B cell (primary cell): ENCODE results near the gene MROH7.

Experiments used
- EZH2 ChIP-seq: IDR thresholded peaks from 2 replicates; pipeline ENCODE4 v1.6.1; 2012; ENCODE audit warnings: borderline replicate concordance, low read depth, mild to moderate bottlenecking, moderate library complexity, low read length; ENCODE audit not compliant: insufficient read depth, poor library complexity, severe bottlenecking
- TF ChIP-seq, protein P1 (sequence below): fragments of 200-600 bp; IDR thresholded peaks from one replicate; pipeline ENCODE4 v1.8.0; 2022; ENCODE audit warnings: antibody characterized with exemption, mild to moderate bottlenecking

DNA sequence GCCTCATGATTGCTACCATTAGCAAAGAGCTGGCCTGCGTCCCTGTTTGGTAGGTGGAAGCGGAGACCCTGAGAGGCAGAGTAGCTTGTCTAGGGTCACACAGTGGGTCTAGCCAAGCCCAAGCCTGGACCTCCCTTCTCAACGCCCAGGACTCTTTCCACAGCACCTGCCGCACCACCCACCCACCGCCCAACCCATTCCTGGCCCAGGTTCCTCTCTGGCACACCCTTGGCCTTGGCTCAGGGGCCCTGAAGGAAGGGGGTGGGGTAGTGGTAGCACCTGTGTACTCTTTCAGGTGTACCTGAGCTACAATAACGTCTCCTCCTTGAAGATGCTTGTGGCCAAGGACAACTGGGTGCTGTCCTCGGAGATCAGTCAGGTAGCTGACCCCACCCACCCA lies 37.5 kb upstream of the MROH7 start:
- TF ChIP-seq, protein P1, sequence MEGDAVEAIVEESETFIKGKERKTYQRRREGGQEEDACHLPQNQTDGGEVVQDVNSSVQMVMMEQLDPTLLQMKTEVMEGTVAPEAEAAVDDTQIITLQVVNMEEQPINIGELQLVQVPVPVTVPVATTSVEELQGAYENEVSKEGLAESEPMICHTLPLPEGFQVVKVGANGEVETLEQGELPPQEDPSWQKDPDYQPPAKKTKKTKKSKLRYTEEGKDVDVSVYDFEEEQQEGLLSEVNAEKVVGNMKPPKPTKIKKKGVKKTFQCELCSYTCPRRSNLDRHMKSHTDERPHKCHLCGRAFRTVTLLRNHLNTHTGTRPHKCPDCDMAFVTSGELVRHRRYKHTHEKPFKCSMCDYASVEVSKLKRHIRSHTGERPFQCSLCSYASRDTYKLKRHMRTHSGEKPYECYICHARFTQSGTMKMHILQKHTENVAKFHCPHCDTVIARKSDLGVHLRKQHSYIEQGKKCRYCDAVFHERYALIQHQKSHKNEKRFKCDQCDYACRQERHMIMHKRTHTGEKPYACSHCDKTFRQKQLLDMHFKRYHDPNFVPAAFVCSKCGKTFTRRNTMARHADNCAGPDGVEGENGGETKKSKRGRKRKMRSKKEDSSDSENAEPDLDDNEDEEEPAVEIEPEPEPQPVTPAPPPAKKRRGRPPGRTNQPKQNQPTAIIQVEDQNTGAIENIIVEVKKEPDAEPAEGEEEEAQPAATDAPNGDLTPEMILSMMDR: no peak
- TF ChIP-seq EZH2: no peak
